COLO668 (cell line): ENCODE measurements around the gene RARB.

ENCODE experiments used
- DNase-seq: peaks from one replicate; lab custom pipeline; 2025; ENCODE audit not compliant: unreplicated experiment; lab: John Stamatoyannopoulos, UW

RARB gene

DNA sequence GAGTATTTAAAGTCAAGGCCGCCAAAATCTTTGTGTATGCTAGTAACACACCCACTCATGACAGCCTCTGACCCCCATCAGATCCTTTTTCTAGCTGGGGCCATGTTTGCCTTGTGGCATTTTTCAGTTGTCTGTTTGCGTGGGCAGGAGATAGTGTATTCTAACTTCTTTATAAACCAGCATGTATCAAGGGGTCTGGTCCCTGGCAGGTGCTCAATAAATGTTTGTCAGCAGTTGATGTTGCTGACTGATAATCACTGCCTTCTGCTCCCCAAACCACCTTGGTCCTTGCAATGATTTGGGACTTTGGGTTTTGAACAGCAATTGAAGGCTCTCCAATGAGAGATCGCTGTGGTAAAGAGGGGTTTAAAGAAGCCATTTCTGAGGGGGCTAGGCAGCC lies 19.2 kb downstream of the RARB start:
- DNase-seq = no peak

DNA sequence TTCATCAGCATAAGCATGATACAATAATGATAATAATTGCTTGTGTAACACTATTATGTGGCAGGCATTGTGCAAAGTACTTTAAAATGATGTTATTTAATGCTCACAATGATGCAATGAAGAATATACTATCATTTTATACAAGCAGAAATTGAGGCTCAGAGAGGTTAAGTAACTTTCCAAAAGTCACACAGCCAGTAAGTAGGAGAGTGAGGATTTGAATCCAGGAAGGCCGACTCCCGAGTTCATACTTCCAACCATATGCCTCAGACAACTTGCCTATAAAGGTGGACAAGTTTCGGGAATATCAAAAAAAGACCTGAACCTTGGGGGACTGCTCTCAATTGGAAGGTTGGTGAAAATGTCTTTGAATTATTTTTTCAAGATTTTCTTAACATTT lies 19.9 kb downstream of the RARB start:
- no peak for DNase-seq

DNA sequence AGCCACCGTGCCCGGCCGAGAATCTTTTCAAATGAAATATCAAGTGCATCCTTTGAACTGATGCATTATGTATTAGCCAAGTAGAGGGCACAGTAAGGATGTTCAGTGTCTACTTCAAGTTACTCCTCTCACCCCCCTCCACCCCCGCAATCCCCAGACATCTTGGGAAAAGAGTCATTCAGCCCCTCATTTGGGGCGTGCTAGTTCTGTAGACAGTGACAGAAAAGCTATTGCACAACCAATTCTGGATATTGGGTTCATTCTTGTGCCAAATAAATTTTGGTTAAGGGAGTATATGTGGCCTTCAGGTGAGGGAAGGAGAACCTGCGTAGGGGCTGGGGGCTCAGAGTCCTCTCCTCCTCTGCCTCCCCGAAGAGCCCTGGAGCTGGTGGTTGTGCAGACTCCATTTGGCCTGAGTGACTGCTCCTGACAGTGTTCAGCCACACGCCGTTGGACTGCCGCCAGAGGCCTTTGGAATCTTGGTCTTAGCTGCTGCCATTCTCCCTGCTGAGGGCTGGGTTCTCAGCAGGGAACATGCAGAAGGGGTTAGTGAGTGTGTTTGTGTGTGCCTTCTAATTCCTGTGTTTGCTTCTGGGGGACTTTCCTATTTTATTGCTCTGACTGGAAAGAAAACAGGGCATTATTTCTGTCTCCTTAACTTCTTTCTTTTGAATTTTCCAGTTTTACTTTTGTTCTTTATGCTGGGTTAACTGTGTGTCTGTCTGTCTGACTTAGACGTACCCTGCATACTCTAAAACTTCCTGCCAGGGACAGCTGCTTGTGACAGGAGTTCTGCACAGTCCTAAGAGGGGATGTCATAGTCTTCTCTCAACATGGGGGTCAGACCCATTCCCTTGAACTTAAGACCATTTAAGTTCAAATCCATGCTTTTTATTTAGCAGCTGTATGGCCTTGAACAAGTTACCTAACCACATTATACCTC lies 21.0 kb downstream of the RARB start:
- DNase-seq = no peak

DNA sequence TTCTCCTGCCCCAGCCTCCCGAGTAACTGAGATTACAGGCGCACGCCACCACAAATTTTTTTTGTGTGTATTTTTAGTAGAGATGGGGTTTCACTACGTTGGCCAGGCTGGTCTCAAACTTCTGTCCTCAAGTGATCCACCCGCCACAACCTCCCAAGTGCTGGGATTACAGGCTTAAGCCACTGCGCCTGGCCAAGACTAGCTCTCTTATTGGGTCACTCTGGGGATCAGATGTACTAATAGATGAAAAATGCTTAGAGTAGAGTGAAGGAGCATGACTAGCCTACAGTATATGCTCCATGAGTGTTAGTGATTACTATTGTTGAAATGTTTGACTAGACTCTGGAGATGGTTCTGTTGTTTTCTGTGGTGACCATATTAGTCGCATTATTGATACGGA lies 21.8 kb downstream of the RARB start:
- DNase-seq = no peak

DNA sequence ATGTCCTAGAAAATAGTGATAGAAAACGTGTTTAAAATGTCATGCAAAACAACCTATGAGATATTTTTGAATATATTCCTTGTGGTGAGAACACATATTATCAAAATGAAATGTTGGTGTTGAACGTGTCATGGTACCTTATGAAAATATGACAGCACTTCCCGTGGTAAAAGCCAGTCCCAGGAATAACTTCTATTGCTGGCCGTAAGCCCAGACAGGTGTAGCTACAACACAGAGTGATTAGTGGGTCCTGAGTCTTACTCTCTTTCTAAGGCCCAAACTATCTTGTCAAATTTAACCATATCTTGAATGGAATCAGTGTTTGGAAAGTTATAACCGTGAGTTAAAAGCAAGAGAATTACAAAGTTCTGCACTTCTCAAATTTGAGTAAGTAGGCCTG lies 24.1 kb downstream of the RARB start:
- no peak for DNase-seq

DNA sequence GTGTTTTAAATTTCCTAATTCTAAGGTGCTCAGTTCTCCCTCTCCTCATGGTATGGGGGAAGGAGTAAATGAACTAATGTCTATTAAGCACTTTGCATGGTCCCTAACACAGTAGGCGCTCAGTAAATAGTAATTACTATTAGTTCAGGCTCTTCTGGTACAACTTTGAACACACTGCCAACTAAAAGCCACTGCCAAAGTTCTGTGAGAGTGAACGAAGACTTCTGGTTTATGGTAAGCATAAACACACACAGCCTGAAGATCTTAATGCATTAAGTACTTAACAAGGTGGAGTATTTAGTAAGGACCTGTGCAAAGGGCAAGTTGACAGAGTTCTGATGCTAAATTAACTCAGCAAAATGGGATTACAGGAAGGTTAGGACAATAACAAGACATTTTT lies 24.7 kb downstream of the RARB start:
- no peak for DNase-seq

DNA sequence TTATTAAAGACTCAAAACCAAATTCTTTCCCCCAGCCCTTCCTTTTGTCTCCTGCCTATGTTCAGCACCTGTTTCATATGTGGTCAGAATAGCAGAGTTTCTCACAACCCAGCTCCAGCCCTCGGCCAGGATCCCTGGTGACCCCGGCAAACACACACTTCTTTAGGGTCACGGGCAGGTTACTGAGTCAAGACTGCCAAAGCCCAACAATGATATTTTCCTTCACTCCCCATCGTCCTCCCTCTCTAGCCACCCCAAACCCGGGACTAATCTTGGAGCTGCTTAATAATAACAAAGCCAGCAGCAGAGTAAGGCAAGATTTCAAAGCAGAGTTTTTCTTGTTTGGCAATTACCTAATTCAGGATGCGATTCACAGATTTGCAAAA lies 25.5 kb downstream of the RARB start:
- DNase-seq = no peak

DNA sequence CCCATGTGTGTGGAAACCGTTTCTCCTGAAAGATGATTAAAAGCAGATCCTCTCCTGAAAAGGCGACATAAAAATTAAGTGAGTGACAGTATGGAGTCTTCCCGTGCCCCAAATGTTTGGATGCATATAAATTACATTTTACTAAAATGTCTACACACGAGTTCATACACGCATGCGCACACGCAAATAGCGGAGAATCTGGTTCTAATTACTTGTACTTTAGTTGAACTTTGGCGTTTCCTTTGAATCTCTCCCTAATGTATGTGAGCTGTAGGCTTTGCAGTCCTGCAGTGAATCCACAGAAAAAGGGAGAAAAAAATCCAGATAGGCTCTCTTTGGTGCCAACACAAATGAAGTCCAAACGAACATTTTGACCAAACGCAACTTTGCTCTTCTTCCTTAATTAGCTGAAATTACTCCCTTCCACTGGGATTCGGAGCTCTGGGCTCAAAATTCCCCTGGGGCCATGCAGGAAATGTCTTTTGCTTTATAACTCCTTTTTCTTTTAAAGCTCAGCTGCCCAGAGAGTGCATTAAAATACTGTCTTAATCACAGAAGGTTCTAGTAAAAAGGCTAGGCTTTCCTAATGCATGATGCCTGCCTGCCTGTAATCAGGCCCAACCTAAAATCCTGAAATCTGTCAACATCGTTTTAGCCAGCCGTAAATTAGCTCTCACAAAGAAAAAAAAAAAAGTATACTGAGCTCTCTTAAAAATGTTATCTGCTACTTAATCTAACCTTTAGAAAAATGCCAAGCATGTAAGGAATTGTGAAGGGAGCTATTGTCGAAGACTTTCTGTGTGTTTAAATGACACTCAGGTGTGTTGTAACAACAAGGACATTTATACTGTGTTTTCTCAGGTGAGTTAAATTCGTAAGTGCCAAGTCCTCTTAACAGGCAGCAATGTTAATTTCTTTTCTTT lies 26.2 kb downstream of the RARB start:
- DNase-seq = no peak

DNA sequence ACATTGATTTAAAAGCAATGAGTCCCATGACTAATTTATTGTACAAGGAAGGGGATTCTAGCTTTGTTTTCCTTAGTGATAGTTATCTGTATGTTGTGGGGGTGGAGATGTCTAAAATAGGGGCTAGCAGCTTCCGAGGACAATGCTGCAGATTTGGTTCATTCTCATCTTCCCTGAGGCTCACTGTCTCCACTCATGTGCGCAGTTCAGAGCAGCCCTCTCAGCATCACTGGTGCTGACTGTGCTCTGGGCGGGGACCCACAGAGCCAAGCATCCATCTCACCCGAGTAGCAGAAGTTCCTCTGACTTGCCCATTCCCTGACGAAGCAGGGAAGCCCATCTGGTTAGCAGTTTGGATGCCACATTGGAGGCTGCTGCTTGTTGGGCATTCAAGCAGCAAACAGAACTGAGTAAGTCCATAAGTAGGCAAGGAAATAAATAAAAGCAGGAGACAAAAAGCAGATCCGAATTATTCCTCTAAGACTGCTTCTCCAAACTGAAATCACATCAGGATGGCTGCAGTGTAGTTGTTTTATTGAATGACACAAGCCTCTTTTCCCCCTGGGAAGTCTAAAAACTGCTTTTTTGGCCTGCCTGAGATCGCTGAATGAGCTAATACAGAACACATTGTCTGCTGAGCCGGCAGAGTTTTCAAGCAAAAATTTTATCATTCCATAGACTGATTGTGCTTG lies 27.5 kb downstream of the RARB start:
- no peak for DNase-seq

DNA sequence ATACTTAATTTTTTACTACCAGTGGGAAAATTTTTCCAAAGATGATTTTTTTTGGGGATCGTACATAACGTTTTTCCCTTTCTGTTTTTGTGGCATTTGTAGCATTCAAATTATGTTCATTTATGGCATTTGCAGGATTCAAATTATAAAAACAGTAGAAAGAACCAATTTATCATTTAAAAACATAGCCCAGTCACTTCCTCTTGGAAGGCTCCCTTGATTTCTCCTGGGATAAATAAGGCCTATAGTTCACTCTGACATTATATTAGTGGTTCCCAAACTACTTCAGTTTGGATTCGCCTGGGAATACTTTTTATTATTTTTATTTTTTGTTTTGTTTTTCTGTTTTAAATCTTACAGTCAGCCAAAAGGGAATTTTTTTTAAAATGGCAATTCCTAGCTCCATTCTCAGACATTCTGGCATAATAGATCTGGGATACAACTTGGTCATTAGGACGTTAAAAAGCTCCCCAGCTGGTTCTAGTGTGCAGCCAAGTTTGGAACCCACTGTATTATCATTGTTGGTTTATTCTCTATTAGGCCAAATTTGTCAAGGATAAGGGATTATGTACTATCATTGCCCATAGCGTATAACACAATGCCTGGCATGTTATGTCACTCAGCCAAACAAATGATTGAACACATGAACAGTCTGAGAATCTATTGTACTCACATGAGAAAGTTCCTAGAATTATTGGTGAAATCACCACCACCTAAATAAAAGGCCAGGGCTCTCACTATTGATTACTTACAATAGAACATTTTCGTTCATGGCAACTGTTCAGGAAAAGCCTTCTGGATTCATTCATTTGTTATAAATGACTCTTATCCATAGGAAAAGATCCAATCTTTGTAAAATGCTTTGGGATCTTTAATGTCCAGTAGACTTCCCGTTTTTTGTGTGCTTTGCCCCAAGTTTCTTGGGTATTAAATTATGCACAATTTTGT lies 28.9 kb downstream of the RARB start:
- DNase-seq = no peak

DNA sequence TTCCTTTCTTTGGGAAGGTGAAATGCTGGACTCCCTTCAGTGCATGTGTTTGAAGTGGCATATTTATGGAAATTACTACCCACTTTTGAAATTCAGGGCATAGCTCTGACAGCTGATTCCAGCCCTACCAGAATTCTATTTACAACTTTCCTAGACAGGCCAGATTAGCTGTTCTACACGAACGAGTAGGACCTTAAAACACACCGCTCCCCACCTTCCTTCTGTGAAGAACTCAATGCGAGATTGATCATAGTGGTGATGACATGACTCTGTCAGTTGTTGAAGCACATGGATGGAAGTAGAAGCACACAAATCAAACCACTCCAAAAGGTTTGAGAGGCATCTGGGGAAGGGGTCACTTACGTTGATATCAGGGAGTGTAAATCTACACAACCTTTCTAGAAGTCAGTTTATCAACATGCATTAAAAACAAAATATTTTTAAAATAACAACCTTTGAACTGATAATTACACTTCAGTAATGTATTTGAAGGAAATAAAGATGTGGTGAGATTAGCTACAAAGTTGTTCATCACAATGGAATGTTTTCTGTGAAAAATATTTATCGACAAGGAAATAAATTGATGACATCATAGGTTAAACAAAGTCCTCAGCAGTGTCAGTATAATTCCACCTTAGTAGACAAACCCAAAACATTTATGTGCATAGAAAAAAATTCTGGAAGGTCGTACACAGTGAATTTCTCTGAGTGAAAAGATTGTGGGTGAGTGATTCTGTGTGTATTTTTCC lies 29.8 kb downstream of the RARB start:
- no peak for DNase-seq

DNA sequence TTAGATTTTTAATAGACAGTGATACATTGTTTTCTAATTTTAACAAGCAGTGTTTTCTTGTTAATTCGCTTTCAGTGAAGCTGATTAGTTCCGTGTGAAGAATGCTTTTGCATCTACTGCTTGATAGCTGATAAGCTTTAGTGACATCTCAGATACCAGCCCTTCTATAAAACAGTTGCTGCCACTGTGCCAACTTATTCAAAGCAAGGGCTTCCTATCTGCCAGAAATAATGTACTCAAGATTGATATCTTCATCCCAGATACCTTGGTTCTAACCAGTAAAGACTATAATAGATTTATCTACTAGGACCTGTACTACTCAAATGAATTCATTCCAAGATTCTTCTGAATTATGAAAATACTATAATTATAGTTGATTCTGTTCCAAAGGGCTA lies 30.4 kb downstream of the RARB start:
- DNase-seq = no peak

DNA sequence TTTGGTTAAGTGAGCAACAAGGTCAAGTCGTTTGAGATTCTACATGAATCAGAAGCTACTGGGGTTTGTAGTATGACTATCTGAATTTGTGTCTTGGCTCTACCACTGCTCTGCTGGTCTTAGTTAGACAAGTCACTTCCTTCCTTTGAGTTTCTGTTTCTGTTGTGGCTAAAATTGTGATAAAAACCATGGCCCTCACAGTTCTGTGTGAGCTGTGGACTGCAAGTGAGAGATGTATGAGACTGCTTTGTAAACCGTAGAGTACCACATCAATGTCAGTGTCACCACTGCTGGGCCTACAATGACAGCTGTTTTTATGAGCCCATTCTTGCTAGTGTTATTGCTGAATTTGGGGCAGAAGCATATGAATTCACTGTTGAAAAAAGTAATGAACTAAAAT lies 32.7 kb downstream of the RARB start:
- DNase-seq = no peak

DNA sequence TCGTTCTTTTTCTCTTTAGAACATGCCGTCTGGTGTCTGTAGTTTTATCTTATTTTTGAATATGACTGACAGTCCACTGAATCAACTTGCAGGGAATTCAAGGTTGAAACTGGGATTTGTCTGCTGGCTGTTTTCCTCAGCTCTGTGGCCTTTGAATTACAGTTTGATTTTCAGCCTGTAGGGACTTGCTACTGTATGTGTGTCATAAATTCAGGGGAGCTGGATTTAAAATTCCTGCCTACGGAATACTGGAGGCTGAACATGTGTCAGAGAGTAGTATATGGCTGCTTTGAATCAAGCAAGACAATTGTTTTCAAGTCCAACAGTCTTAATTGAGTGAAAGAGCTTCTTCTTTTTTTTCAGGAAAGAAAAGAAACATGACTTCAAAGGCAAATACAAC lies 33.9 kb downstream of the RARB start:
- DNase-seq = no peak

DNA sequence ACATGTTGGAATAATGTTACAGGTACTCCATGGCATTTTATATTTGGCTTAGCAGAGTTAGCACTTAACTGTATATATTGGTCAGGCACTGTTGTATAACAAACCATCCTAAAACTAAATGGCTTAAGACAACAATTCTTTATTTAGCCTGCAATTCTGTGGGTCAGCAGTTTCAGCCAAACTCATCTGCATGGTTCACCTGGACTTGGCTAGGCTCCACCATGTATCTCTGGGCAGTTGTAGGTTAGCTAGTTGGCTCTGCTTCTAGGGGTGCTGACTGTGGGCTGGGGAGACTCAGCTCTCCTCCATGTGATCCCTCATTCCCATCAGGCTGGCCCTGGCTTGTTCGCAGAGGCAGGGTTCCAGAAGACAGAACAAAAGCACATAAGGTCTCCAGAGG lies 34.4 kb downstream of the RARB start:
- no peak for DNase-seq

DNA sequence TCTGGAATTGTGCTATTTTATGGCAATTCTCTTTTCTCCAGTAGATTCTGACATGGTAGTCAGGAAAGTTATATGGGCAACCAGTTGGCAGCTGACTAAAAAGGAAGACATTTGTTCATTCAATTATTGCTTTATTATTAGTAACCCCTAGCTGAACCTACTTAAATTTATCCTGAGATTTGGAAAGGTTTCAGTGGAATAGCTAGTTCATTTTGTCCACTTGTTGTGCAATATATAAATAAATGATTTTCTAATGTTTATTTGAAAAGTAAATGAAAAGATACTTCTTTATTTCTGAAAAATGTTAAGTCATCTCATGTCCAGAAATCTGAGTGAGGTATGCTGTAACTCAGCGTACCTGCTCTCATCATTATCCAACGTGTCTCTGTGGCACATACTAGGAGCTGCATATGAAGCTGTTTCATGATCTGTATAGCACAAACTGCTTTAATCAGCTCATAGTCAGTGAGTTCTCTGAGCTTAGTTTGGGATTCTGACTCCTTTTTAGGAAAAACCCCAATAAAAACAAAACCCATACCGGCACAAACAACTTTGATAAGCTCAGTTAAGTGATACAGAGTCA lies 35.9 kb downstream of the RARB start:
- DNase-seq = no peak

DNA sequence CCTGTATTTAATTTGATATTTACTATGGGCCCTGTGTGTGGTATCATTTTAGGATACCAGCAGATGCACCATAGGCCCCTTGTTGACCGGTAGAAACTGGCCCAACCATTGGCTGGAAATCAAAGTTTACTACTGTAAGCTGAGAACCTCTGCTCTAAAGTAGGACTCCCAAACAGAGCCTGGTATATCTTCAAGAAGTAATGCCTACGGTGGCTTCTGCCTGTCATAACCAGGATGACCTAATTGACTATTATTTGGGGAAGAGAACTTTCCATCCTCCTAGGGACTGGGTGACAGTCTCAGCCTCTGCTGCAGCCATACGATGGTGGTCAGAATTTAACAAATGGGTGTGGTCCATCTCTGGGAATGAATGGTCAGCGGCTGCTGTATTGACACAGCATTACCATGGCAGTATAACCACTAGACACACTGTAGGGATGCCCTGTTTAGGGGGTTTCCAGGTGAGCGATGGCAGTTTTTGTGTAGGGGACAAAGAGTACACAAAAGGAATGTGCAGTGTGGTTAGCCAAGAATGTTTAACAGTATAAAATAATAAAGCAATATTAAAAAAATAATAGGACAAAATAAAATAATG lies 37.3 kb downstream of the RARB start:
- no peak for DNase-seq

DNA sequence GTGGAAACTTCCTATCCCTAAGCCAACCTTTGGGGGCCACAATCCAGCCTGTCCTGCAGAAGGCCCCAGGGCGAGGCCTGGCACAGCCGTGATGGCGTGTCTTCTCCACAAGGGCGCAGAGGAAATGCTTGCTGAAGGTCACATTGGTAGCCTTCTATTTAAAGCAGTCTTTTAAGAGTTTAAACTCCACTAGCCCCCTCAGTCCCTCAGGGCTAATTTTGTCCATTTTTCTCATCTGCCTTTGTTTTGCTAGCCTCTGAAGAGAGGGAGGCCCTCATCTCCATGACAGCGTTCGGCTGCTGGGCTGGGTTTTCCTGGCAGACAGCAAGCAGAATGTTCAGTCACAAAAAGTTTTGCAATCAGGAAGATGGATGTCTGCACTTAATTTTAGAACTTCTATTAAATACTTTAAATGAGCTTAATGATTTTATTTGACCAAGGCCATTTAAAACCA lies 40.8 kb downstream of the RARB start:
- no peak for DNase-seq

DNA sequence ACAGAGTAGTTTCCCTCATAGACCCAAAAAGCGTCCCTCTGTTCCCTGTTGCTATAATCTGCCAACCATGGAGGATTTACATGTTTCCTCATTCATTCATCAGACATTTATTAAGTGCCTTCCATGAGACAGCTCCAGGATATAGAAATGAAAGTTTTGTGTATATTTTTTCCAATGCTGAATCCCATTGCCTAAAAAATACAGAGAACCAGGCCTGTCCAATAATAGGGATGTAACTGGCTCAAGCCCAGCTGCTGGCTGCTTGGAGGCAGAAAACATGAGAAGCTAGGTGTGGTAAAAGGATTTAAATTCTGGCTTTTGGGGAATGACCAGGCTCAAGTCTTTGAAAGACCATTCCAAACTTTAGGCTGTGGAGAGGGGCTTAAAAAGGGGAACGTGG lies 41.5 kb downstream of the RARB start:
- no peak for DNase-seq
